WTC11 (cell line): ENCODE data around the gene CTTNBP2NL. TPM values are rescaled to one million over a fixed set of nuclear protein-coding genes. Genes with fewer than 3 reads are reported as not detected.

Experiments used
- ATAC-seq: fragments of 200-7000 bp; cut with Tn5 transposase; 2 replicates; pipeline ENCODE4 v1.10.0; 2021; ENCODE audit warnings: mild to moderate bottlenecking, moderate library complexity
- CTCF ChIA-PET: fragments of 300-600 bp; sonication (Branson Sonifier 250); formaldehyde crosslinking; loops from one replicate; lab custom pipeline; 2021; ENCODE audit warnings: antibody characterized with exemption; lab: Charles Lee
- POLR2A ChIA-PET: fragments of 350-600 bp; sonication (Branson Sonifier 250); formaldehyde crosslinking; loops from one replicate; lab custom pipeline; 2021; ENCODE audit warnings: antibody characterized with exemption; lab: Charles Lee
- DNase-seq: peaks from one replicate; pipeline ENCODE4 v3.0.0; 2021; ENCODE audit warnings: low spot score
- H3K27ac Mint-ChIP-seq: 2 replicates; pipeline ENCODE4 v1.8.0; 2021; ENCODE audit warnings: mixed read lengths
- H3K27me3 Mint-ChIP-seq: 2 replicates; pipeline ENCODE4 v1.8.0; 2021; ENCODE audit warnings: low read depth, mild to moderate bottlenecking, moderate library complexity, mixed read lengths
- H3K36me3 Mint-ChIP-seq: 2 replicates; pipeline ENCODE4 v1.8.0; 2021; ENCODE audit warnings: mixed read lengths
- H3K4me1 Mint-ChIP-seq: 2 replicates; pipeline ENCODE4 v1.8.0; 2022; ENCODE audit warnings: mixed read lengths
- H3K4me3 Mint-ChIP-seq: 2 replicates; pipeline ENCODE4 v1.8.0; 2021; ENCODE audit warnings: mild to moderate bottlenecking, moderate library complexity, mixed read lengths
- H3K9me3 Mint-ChIP-seq: 2 replicates; pipeline ENCODE4 v1.8.0; 2021; ENCODE audit warnings: mixed read lengths
- AR ChIP-seq: fragments of 250-450 bp; sonication (Bioruptor Pico); IDR thresholded peaks from 2 replicates; pipeline ENCODE4 v1.9.0; 2021; ENCODE audit warnings: mild to moderate bottlenecking
- CDX4 ChIP-seq: fragments of 250-450 bp; sonication (Bioruptor Pico); IDR thresholded peaks from 2 replicates; pipeline ENCODE4 v1.9.0; 2021; ENCODE audit warnings: moderate library complexity, mild to moderate bottlenecking, inconsistent platforms, borderline replicate concordance
- E2F4 ChIP-seq: sonication (generic); formaldehyde crosslinking; IDR thresholded peaks from 2 replicates; pipeline ENCODE4 v1.8.1; 2022; ENCODE audit warnings: low read depth, mild to moderate bottlenecking, moderate library complexity, missing genetic modification reagents, borderline replicate concordance
- GTF2I ChIP-seq: fragments of 250-450 bp; sonication (Bioruptor Pico); conservative IDR thresholded peaks from 2 replicates; pipeline ENCODE4 v1.4.0; 2021; ENCODE audit warnings: mild to moderate bottlenecking
- JUN ChIP-seq: sonication (generic); formaldehyde crosslinking; IDR thresholded peaks from 2 replicates; pipeline ENCODE4 v1.8.0; 2023; ENCODE audit warnings: mild to moderate bottlenecking, missing genetic modification reagents
- MYBL2 ChIP-seq: sonication (generic); formaldehyde crosslinking; IDR thresholded peaks from 2 replicates; pipeline ENCODE4 v1.8.1; 2023; ENCODE audit warnings: mild to moderate bottlenecking, moderate library complexity, missing genetic modification reagents
- SMAD4 ChIP-seq: sonication (generic); formaldehyde crosslinking; IDR thresholded peaks from 2 replicates; pipeline ENCODE4 v1.8.0; 2022; ENCODE audit warnings: mild to moderate bottlenecking, missing genetic modification reagents
- ZNF423 ChIP-seq: fragments of 250-450 bp; sonication (Bioruptor Pico); IDR thresholded peaks from 2 replicates; pipeline ENCODE4 v2.1.2; 2022; ENCODE audit warnings: mild to moderate bottlenecking, moderate library complexity
- total RNA-seq: library from RNA; stranded (reverse); gene quantifications from 3 replicates; pipeline ENCODE4 v1.2.3, GENCODE V29; 2021
- TF ChIP-seq, protein P1 (sequence below): sonication (generic); formaldehyde crosslinking; IDR thresholded peaks from 2 replicates; pipeline ENCODE4 v1.8.0; 2022; ENCODE audit warnings: mild to moderate bottlenecking, missing genetic modification reagents
- TF ChIP-seq, protein P2 (sequence below): sonication (generic); formaldehyde crosslinking; IDR thresholded peaks from 2 replicates; pipeline ENCODE4 v1.8.0; 2023; ENCODE audit warnings: missing genetic modification reagents
- TF ChIP-seq, protein P3 (sequence below): sonication (generic); formaldehyde crosslinking; IDR thresholded peaks from 2 replicates; pipeline ENCODE4 v1.8.1; 2022; ENCODE audit warnings: low read depth, missing genetic modification reagents, borderline replicate concordance
- TF ChIP-seq, protein P4 (sequence below): sonication (generic); formaldehyde crosslinking; IDR thresholded peaks from 2 replicates; pipeline ENCODE4 v1.8.1; 2023; ENCODE audit warnings: mild to moderate bottlenecking, moderate library complexity, missing genetic modification reagents
- TF ChIP-seq, protein P5 (sequence below): sonication (generic); formaldehyde crosslinking; IDR thresholded peaks from 2 replicates; pipeline ENCODE4 v1.8.1; 2023; ENCODE audit warnings: mild to moderate bottlenecking, missing genetic modification reagents, borderline replicate concordance
- TF ChIP-seq, protein P6 (sequence below): sonication (generic); formaldehyde crosslinking; IDR thresholded peaks from 2 replicates; pipeline ENCODE4 v1.8.0; 2022; ENCODE audit warnings: missing genetic modification reagents
- TF ChIP-seq, protein P7 (sequence below): fragments of 250-450 bp; sonication (Bioruptor Pico); IDR thresholded peaks from 2 replicates; pipeline ENCODE4 v2.1.2; 2022; ENCODE audit warnings: mild to moderate bottlenecking, moderate library complexity

The CTTNBP2NL gene
- total RNA-seq, 1 experiment from 2014 or later = 32.8 TPM

- TF ChIP-seq, protein P1, sequence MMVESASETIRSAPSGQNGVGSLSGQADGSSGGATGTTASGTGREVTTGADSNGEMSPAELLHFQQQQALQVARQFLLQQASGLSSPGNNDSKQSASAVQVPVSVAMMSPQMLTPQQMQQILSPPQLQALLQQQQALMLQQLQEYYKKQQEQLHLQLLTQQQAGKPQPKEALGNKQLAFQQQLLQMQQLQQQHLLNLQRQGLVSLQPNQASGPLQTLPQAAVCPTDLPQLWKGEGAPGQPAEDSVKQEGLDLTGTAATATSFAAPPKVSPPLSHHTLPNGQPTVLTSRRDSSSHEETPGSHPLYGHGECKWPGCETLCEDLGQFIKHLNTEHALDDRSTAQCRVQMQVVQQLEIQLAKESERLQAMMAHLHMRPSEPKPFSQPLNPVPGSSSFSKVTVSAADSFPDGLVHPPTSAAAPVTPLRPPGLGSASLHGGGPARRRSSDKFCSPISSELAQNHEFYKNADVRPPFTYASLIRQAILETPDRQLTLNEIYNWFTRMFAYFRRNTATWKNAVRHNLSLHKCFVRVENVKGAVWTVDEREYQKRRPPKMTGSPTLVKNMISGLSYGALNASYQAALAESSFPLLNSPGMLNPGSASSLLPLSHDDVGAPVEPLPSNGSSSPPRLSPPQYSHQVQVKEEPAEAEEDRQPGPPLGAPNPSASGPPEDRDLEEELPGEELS = no peak
- TF ChIP-seq, protein P2, sequence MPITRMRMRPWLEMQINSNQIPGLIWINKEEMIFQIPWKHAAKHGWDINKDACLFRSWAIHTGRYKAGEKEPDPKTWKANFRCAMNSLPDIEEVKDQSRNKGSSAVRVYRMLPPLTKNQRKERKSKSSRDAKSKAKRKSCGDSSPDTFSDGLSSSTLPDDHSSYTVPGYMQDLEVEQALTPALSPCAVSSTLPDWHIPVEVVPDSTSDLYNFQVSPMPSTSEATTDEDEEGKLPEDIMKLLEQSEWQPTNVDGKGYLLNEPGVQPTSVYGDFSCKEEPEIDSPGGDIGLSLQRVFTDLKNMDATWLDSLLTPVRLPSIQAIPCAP (CRISPR knock-in tag) = no peak
- no peak for TF ChIP-seq SMAD4 (CRISPR knock-in tag)
- TF ChIP-seq ZNF423 (CRISPR knock-in tag) = no peak
- TF ChIP-seq, protein P3, sequence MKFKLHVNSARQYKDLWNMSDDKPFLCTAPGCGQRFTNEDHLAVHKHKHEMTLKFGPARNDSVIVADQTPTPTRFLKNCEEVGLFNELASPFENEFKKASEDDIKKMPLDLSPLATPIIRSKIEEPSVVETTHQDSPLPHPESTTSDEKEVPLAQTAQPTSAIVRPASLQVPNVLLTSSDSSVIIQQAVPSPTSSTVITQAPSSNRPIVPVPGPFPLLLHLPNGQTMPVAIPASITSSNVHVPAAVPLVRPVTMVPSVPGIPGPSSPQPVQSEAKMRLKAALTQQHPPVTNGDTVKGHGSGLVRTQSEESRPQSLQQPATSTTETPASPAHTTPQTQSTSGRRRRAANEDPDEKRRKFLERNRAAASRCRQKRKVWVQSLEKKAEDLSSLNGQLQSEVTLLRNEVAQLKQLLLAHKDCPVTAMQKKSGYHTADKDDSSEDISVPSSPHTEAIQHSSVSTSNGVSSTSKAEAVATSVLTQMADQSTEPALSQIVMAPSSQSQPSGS (CRISPR knock-in tag) = no peak
- no peak for TF ChIP-seq JUN (CRISPR knock-in tag)
- TF ChIP-seq AR (CRISPR knock-in tag) = no peak
- TF ChIP-seq, protein P4, sequence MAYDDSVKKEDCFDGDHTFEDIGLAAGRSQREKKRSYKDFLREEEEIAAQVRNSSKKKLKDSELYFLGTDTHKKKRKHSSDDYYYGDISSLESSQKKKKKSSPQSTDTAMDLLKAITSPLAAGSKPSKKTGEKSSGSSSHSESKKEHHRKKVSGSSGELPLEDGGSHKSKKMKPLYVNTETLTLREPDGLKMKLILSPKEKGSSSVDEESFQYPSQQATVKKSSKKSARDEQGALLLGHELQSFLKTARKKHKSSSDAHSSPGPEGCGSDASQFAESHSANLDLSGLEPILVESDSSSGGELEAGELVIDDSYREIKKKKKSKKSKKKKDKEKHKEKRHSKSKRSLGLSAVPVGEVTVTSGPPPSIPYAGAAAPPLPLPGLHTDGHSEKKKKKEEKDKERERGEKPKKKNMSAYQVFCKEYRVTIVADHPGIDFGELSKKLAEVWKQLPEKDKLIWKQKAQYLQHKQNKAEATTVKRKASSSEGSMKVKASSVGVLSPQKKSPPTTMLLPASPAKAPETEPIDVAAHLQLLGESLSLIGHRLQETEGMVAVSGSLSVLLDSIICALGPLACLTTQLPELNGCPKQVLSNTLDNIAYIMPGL = no peak
- TF ChIP-seq, protein P5, sequence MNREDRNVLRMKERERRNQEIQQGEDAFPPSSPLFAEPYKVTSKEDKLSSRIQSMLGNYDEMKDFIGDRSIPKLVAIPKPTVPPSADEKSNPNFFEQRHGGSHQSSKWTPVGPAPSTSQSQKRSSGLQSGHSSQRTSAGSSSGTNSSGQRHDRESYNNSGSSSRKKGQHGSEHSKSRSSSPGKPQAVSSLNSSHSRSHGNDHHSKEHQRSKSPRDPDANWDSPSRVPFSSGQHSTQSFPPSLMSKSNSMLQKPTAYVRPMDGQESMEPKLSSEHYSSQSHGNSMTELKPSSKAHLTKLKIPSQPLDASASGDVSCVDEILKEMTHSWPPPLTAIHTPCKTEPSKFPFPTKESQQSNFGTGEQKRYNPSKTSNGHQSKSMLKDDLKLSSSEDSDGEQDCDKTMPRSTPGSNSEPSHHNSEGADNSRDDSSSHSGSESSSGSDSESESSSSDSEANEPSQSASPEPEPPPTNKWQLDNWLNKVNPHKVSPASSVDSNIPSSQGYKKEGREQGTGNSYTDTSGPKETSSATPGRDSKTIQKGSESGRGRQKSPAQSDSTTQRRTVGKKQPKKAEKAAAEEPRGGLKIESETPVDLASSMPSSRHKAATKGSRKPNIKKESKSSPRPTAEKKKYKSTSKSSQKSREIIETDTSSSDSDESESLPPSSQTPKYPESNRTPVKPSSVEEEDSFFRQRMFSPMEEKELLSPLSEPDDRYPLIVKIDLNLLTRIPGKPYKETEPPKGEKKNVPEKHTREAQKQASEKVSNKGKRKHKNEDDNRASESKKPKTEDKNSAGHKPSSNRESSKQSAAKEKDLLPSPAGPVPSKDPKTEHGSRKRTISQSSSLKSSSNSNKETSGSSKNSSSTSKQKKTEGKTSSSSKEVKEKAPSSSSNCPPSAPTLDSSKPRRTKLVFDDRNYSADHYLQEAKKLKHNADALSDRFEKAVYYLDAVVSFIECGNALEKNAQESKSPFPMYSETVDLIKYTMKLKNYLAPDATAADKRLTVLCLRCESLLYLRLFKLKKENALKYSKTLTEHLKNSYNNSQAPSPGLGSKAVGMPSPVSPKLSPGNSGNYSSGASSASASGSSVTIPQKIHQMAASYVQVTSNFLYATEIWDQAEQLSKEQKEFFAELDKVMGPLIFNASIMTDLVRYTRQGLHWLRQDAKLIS (CRISPR knock-in tag) = no peak
- no peak for TF ChIP-seq GTF2I (CRISPR knock-in tag)
These were observed 44.6 kb downstream of the CTTNBP2NL start (continued) for GRCh38 chr1:112440574-112440973.

DNA sequence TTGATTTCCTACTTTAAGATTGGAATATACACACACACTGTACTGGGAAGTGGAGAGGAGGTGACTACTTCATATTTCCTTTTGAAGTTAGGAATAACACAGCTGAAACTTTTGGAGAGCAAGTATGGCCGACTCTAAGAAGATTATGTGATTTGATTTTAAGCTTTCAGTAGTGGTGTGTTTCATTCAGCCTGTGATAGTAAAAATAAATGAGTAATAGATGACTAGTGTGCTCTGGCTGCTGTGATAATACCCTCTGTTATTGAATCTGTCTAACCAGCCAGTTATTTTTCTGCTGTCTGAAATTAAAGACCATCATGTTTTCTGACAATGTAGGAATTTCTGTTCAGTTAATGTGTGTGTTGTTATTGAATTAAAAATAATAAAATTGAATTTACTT is 48.3 kb downstream of the CTTNBP2NL start:
- no peak for DNase-seq

More for the DNA sequence above, 48.3 kb downstream of the CTTNBP2NL start:
- Mint-ChIP-seq H3K4me3 (no peak overlapping the region), H3K4me1 (no peaks in the 10 kb centered on the region), H3K27me3 (no peaks in the 10 kb centered on the region), H3K9me3 (no peaks in the 10 kb centered on the region), H3K36me3 (peaks cover 16% of the 10 kb centered on the region), H3K27ac (no peak overlapping the region)
- ATAC-seq = no peak
- TF ChIP-seq, protein P6, sequence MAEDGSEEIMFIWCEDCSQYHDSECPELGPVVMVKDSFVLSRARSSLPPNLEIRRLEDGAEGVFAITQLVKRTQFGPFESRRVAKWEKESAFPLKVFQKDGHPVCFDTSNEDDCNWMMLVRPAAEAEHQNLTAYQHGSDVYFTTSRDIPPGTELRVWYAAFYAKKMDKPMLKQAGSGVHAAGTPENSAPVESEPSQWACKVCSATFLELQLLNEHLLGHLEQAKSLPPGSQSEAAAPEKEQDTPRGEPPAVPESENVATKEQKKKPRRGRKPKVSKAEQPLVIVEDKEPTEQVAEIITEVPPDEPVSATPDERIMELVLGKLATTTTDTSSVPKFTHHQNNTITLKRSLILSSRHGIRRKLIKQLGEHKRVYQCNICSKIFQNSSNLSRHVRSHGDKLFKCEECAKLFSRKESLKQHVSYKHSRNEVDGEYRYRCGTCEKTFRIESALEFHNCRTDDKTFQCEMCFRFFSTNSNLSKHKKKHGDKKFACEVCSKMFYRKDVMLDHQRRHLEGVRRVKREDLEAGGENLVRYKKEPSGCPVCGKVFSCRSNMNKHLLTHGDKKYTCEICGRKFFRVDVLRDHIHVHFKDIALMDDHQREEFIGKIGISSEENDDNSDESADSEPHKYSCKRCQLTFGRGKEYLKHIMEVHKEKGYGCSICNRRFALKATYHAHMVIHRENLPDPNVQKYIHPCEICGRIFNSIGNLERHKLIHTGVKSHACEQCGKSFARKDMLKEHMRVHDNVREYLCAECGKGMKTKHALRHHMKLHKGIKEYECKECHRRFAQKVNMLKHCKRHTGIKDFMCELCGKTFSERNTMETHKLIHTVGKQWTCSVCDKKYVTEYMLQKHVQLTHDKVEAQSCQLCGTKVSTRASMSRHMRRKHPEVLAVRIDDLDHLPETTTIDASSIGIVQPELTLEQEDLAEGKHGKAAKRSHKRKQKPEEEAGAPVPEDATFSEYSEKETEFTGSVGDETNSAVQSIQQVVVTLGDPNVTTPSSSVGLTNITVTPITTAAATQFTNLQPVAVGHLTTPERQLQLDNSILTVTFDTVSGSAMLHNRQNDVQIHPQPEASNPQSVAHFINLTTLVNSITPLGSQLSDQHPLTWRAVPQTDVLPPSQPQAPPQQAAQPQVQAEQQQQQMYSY (CRISPR knock-in tag) = no peak
- TF ChIP-seq E2F4 (CRISPR knock-in tag) (no peak), CDX4 (CRISPR knock-in tag) (no peak), MYBL2 (CRISPR knock-in tag) (no peak)
- TF ChIP-seq, protein P7, sequence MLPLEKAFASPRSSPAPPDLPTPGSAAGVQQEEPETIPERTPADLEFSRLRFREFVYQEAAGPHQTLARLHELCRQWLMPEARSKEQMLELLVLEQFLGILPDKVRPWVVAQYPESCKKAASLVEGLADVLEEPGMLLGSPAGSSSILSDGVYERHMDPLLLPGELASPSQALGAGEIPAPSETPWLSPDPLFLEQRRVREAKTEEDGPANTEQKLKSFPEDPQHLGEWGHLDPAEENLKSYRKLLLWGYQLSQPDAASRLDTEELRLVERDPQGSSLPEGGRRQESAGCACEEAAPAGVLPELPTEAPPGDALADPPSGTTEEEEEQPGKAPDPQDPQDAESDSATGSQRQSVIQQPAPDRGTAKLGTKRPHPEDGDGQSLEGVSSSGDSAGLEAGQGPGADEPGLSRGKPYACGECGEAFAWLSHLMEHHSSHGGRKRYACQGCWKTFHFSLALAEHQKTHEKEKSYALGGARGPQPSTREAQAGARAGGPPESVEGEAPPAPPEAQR (CRISPR knock-in tag) = no peak
- POLR2A ChIA-PET = no interaction called here
- CTCF ChIA-PET = no interaction called here
